HCT116 (cell line): ENCODE results near the gene MAML2. TPM values are rescaled to one million over a fixed set of nuclear protein-coding genes. Genes with fewer than 3 reads are reported as not detected.

Experiments
- ATAC-seq: fragments of 200-7000 bp; cut with Tn5 transposase; 2 replicates; pipeline ENCODE4 v1.9.1; 2020; ENCODE audit warnings: mild to moderate bottlenecking, moderate library complexity
- BruUV-seq: library from RNA; stranded (reverse); fragments of 400-500 nt; replicated peaks from 2 replicates; lab custom pipeline; 2021; lab: Mats Ljungman, UMichigan
- CTCF ChIA-PET: fragments of 300-600 bp; sonication (Branson Sonifier 250); formaldehyde crosslinking; loops from one replicate; lab custom pipeline; 2021; ENCODE audit warnings: antibody characterized with exemption; lab: Charles Lee
- POLR2A ChIA-PET: fragments of 300-600, 350-600 bp; sonication (Branson Sonifier 250); formaldehyde crosslinking; loops from one replicate; lab custom pipeline; 2021; ENCODE audit warnings: antibody characterized with exemption; lab: Charles Lee
- RAD21 ChIA-PET, 2 experiments: fragments of 300-600 bp; sonication (Branson Sonifier 250); formaldehyde crosslinking; loops; one replicate each; lab custom pipeline; 2023; ENCODE audit warnings: low total read pairs in 2 of 2; ENCODE audit not compliant: uncharacterized antibody in 2 of 2, unreplicated experiment in 2 of 2, low non-redundant PET in 1 of 2; lab: Charles Lee
- DNase-seq: peaks from one replicate; pipeline ENCODE4 v3.0.0-alpha.2; 2010; ENCODE audit warnings: low read depth, low spot score
- H2AFZ ChIP-seq: fragments of 200-600 bp; shearing (Covaris generic), sonication (generic); 2 replicates; pipeline ENCODE4 v1.6.1; 2017; ENCODE audit warnings: low read depth, mixed run types, mixed read lengths, antibody characterized with exemption, low read length; ENCODE audit not compliant: poor library complexity, severe bottlenecking
- H3K27ac ChIP-seq: 2 replicates; pipeline ENCODE4 v1.5.1; 2012; ENCODE audit warnings: low read depth, low read length
- H3K27me3 ChIP-seq: fragments of 200-600 bp; sonication (generic); 2 replicates; pipeline ENCODE4 v1.6.1; 2016; ENCODE audit warnings: mixed run types, low read length, mixed read lengths; ENCODE audit not compliant: insufficient read depth
- H3K36me3 ChIP-seq, 2 experiments: fragments of 200-500 bp in 1 of 2; fragments of 200-600 bp in 1 of 2; sonication (Bioruptor generic) in 1 of 2; sonication (generic) in 1 of 2; 2 replicates each; pipeline versions ENCODE4 v1.5.1 to v1.6.1; 2014 to 2016; ENCODE audit warnings: low read length in 2 of 2, inconsistent platforms in 1 of 2, mixed read lengths in 1 of 2, mixed run types in 1 of 2; ENCODE audit not compliant: insufficient read depth in 2 of 2, control insufficient read depth in 1 of 2
- H3K4me1 ChIP-seq, 2 experiments: fragments of 200-600 bp in 1 of 2; sonication (generic) in 1 of 2; 2 replicates each; pipeline versions ENCODE4 v1.5.1 to v1.6.1; 2012 to 2017; ENCODE audit warnings: low read length in 2 of 2, inconsistent platforms in 1 of 2, mild to moderate bottlenecking in 1 of 2, mixed read lengths in 1 of 2, mixed run types in 1 of 2, moderate library complexity in 1 of 2; ENCODE audit not compliant: insufficient read depth in 2 of 2, control insufficient read depth in 1 of 2
- H3K4me2 ChIP-seq: fragments of 200-600 bp; sonication (generic); 2 replicates; pipeline ENCODE4 v1.6.1; 2017; ENCODE audit warnings: mixed run types, low read length, mixed read lengths
- H3K4me3 ChIP-seq, 2 experiments: fragments of 200-600 bp in 1 of 2; sonication (generic) in 1 of 2; replicated peaks in 1 of 2; 2 replicates each; pipeline ENCODE4 v1.5.1; 2011 to 2016; ENCODE audit warnings: low read length in 2 of 2, control low read depth in 1 of 2, low read depth in 1 of 2, mild to moderate bottlenecking in 1 of 2, mixed read lengths in 1 of 2, mixed run types in 1 of 2
- H3K79me2 ChIP-seq: fragments of 200-600 bp; sonication (generic); 2 replicates; pipeline ENCODE4 v1.6.1; 2017; ENCODE audit warnings: mild to moderate bottlenecking, mixed run types, low read length, moderate library complexity, mixed read lengths; ENCODE audit not compliant: insufficient read depth
- H3K9ac ChIP-seq: fragments of 200-600 bp; sonication (generic); 2 replicates; pipeline ENCODE4 v1.6.1; 2016; ENCODE audit warnings: low read length, mixed read lengths
- H3K9me2 ChIP-seq: fragments of 200-600 bp; sonication (generic), shearing (Covaris generic); 2 replicates; pipeline ENCODE4 v1.6.1; 2017; ENCODE audit warnings: mixed run types, mild to moderate bottlenecking, moderate library complexity; ENCODE audit not compliant: insufficient read depth
- H3K9me3 ChIP-seq, 2 experiments: fragments of 200-500 bp in 1 of 2; fragments of 200-600 bp in 1 of 2; sonication (Bioruptor generic) in 1 of 2; sonication (generic) in 1 of 2; 2 replicates each; pipeline ENCODE4 v1.6.1; 2014 to 2017; ENCODE audit warnings: low read length in 2 of 2, mixed read lengths in 2 of 2, inconsistent platforms in 1 of 2, low read depth in 1 of 2, mild to moderate bottlenecking in 1 of 2, mixed run types in 1 of 2, moderate library complexity in 1 of 2; ENCODE audit not compliant: control insufficient read depth in 1 of 2, insufficient read depth in 1 of 2
- H4K20me1 ChIP-seq: fragments of 200-600 bp; sonication (generic), shearing (Covaris generic); 2 replicates; pipeline ENCODE4 v1.6.1; 2017; ENCODE audit warnings: mixed run types, mild to moderate bottlenecking, moderate library complexity; ENCODE audit not compliant: insufficient read depth
- CBX3 ChIP-seq: IDR thresholded peaks from 2 replicates; pipeline ENCODE4 v1.6.1; 2012; ENCODE audit warnings: low read depth
- EGR1 ChIP-seq: IDR thresholded peaks from 2 replicates; pipeline ENCODE4 v1.6.1; 2012; ENCODE audit warnings: low read depth
- ELF1 ChIP-seq: IDR thresholded peaks from 2 replicates; pipeline ENCODE4 v1.6.1; 2012; ENCODE audit warnings: low read depth, borderline replicate concordance
- JUND ChIP-seq: IDR thresholded peaks from 2 replicates; pipeline ENCODE4 v1.6.1; 2012
- POLR2AphosphoS5 ChIP-seq: IDR thresholded peaks from 2 replicates; pipeline ENCODE4 v1.6.1; 2011; ENCODE audit warnings: mild to moderate bottlenecking, low read depth, low read length, moderate library complexity
- RAD21 ChIP-seq: IDR thresholded peaks from 2 replicates; pipeline ENCODE4 v1.6.1; 2012; ENCODE audit warnings: low read depth, mild to moderate bottlenecking
- SRF ChIP-seq: IDR thresholded peaks from 2 replicates; pipeline ENCODE4 v1.6.1; 2012; ENCODE audit warnings: low read depth
- TCF7L2 ChIP-seq: IDR thresholded peaks from 2 replicates; pipeline ENCODE4 v1.7.0; 2011; ENCODE audit warnings: borderline replicate concordance, inconsistent platforms; ENCODE audit not compliant: insufficient read depth, insufficient read length; ENCODE audit errors: extremely low read depth
- intact Hi-C: fragments of 100-400 bp; cut with micrococcal nuclease; formaldehyde crosslinking; loops from 2 replicates; pipeline ENCODE4 v1.10.0; 2022
- total RNA-seq: library from RNA; stranded (reverse); gene quantifications from one replicate; pipeline ENCODE4 v1.2.1, GENCODE V29; 2021; ENCODE audit not compliant: unreplicated experiment
- TF ChIP-seq, protein P1 (sequence below): IDR thresholded peaks from 2 replicates; pipeline ENCODE4 v1.6.1; 2011; ENCODE audit warnings: mild to moderate bottlenecking, low read length, moderate library complexity; ENCODE audit not compliant: insufficient replicate concordance; ENCODE audit errors: extremely low read depth
- TF ChIP-seq, protein P2 (sequence below): IDR thresholded peaks from 2 replicates; pipeline ENCODE4 v1.6.1; 2012; ENCODE audit warnings: low read depth
- TF ChIP-seq, protein P3 (sequence below): IDR thresholded peaks from 2 replicates; pipeline ENCODE4 v1.6.1; 2012

MAML2 gene
- total RNA-seq, 1 experiment from 2014 or later: 2.6 TPM

DNA sequence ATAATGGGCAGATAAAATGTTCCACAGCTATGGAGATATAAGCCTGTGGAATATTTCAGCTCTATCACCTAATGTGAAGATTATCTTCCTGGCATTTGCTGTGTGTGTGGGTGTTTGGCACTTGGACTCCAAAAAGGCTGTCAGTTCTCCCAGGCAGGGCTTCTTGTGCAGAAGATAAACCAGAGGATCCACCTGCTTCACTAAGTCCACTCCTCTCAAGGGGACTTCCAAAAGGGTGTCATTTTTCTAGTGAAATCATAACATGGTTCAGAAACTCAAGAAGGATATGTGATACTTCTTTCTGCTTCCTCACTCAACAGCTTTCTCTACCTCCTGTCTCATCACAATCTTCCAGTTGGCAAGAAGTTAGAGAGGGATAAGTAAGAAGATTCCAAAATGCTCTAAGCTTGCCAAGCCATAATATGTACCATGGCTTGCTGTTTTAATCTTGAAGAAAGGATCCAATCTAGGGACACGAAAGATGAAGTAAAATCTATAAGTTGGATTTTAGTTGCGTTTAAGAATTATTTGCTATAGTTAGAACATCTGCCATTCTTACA, 212.9 kb downstream of the MAML2 start:
- TF ChIP-seq CBX3 (no peak), TCF7L2 (no peak), ELF1 (no peak), JUND (no peak), RAD21 (no peak), SRF (no peak), POLR2AphosphoS5 (no peak), EGR1 (no peak)
- TF ChIP-seq, protein P1, sequence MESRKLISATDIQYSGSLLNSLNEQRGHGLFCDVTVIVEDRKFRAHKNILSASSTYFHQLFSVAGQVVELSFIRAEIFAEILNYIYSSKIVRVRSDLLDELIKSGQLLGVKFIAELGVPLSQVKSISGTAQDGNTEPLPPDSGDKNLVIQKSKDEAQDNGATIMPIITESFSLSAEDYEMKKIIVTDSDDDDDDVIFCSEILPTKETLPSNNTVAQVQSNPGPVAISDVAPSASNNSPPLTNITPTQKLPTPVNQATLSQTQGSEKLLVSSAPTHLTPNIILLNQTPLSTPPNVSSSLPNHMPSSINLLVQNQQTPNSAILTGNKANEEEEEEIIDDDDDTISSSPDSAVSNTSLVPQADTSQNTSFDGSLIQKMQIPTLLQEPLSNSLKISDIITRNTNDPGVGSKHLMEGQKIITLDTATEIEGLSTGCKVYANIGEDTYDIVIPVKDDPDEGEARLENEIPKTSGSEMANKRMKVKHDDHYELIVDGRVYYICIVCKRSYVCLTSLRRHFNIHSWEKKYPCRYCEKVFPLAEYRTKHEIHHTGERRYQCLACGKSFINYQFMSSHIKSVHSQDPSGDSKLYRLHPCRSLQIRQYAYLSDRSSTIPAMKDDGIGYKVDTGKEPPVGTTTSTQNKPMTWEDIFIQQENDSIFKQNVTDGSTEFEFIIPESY: no peak
- TF ChIP-seq, protein P2, sequence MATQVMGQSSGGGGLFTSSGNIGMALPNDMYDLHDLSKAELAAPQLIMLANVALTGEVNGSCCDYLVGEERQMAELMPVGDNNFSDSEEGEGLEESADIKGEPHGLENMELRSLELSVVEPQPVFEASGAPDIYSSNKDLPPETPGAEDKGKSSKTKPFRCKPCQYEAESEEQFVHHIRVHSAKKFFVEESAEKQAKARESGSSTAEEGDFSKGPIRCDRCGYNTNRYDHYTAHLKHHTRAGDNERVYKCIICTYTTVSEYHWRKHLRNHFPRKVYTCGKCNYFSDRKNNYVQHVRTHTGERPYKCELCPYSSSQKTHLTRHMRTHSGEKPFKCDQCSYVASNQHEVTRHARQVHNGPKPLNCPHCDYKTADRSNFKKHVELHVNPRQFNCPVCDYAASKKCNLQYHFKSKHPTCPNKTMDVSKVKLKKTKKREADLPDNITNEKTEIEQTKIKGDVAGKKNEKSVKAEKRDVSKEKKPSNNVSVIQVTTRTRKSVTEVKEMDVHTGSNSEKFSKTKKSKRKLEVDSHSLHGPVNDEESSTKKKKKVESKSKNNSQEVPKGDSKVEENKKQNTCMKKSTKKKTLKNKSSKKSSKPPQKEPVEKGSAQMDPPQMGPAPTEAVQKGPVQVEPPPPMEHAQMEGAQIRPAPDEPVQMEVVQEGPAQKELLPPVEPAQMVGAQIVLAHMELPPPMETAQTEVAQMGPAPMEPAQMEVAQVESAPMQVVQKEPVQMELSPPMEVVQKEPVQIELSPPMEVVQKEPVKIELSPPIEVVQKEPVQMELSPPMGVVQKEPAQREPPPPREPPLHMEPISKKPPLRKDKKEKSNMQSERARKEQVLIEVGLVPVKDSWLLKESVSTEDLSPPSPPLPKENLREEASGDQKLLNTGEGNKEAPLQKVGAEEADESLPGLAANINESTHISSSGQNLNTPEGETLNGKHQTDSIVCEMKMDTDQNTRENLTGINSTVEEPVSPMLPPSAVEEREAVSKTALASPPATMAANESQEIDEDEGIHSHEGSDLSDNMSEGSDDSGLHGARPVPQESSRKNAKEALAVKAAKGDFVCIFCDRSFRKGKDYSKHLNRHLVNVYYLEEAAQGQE: no peak
- TF ChIP-seq, protein P3, sequence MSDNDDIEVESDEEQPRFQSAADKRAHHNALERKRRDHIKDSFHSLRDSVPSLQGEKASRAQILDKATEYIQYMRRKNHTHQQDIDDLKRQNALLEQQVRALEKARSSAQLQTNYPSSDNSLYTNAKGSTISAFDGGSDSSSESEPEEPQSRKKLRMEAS: no peak
- ChIA-PET POLR2A (no interaction called here), CTCF (no interaction called here), RAD21 (no interaction called here)
- no TSS peak for BruUV-seq
- no peak overlapping the region for H3K4me2 ChIP-seq
- H3K9me3 ChIP-seq: no peaks in the 10 kb centered on the region
- H3K4me1 ChIP-seq: no peaks in the 10 kb centered on the region
- no peak overlapping the region for H3K4me3 ChIP-seq
- no peaks in the 10 kb centered on the region for H3K36me3 ChIP-seq
- DNase-seq (no peak), ATAC-seq (no peak)
- H3K9me2 ChIP-seq: no peaks in the 10 kb centered on the region
- H3K27ac ChIP-seq: no peak overlapping the region
- intact Hi-C loops: no loop called here
- no peak overlapping the region for H2AFZ ChIP-seq
- H3K79me2 ChIP-seq: no peaks in the 10 kb centered on the region
- no peak overlapping the region for H3K9ac ChIP-seq
- H4K20me1 ChIP-seq: no peaks in the 10 kb centered on the region
- H3K27me3 ChIP-seq: no peaks in the 10 kb centered on the region
